Measurements from ENCODE around the gene ORC4. TPM values are rescaled to one million over a fixed set of nuclear protein-coding genes. Genes with fewer than 3 reads are reported as not detected.

ORC4 gene
- total and polyA plus RNA-seq, 2 donors (not counting 3 experiments of a cell fraction or from before 2014, with no cell fraction given), result 25.2 to 27.0 TPM

GRCh38 chr2:148044322-148044721 lies 23.8 kb upstream of the ORC4 start:
- CTCF ChIA-PET, result no interaction called here
- H3K27ac ChIP-seq (ENCODE audit: insufficient read depth, low read depth, low read length), result no peak overlapping the region
- DNase-seq (ENCODE audit: low read depth, low spot score) (no peak), FAIRE-seq (no peak)
- no peaks in the 10 kb centered on the region for H3K36me3 ChIP-seq (ENCODE audit: control insufficient read depth in 2 of 2, extremely low read depth in 1 of 2, insufficient read depth in 2 of 2, low read length in 2 of 2)
- H3K4me3 ChIP-seq (replicated peaks in 1 of 3; ENCODE audit: insufficient read depth in 1 of 3, low read depth in 1 of 3, low read length in 3 of 3), result no peak overlapping the region
- no peak overlapping the region for H3K9ac ChIP-seq (replicated peaks; ENCODE audit: extremely low read depth, insufficient read depth, low read length)
- no peaks in the 10 kb centered on the region for H3K79me2 ChIP-seq (ENCODE audit: control insufficient read depth, insufficient read depth, low read length)
- no peaks in the 10 kb centered on the region for H3K27me3 ChIP-seq (ENCODE audit: control insufficient read depth in 2 of 2, insufficient read depth in 2 of 2, low read length in 2 of 2)
- no peak overlapping the region for H3K4me2 ChIP-seq (ENCODE audit: insufficient read depth, low read length)
- H4K20me1 ChIP-seq (replicated peaks; ENCODE audit: control insufficient read depth, extremely low read depth, insufficient read depth, low read length), result peaks cover 2% of the 10 kb centered on the region
- no peaks in the 10 kb centered on the region for H3K9me1 ChIP-seq (replicated peaks; ENCODE audit: control insufficient read depth, extremely low read depth, insufficient read depth, low read length)
- H2AFZ ChIP-seq (ENCODE audit: low read depth, low read length), result no peak overlapping the region
- intact Hi-C loops (cut with micrococcal nuclease) (no loop called here), dilution Hi-C loops (cut with MboI; ENCODE audit: extremely low pct_ligation_motif_present, low sequenced_read_pairs) (no loop called here)
- no TSS peak for BruUV-seq (replicated peaks)
- H3K4me1 ChIP-seq (ENCODE audit: control insufficient read depth, extremely low read depth, insufficient read depth, low read length), result no peaks in the 10 kb centered on the region
- H3K9me3 ChIP-seq (replicated peaks; ENCODE audit: control insufficient read depth, insufficient read depth, low read length), result no peaks in the 10 kb centered on the region
- TF ChIP-seq GATA2 (IDR thresholded peaks at IDR 0.05; ENCODE audit: insufficient read depth, insufficient read length, low read depth, low read length) (no peak), POLR2AphosphoS5 (IDR thresholded peaks at IDR 0.05; ENCODE audit: insufficient read depth, low read depth, low read length) (no peak), MYC (IDR thresholded peaks at IDR 0.05; ENCODE audit: low read depth, low read length) (no peak), CTCF (IDR thresholded peaks at IDR 0.05; ENCODE audit: extremely low read depth in 1 of 2, insufficient read depth in 1 of 2, low read depth in 1 of 2, low read length in 2 of 2) (no peak), MAX (IDR thresholded peaks at IDR 0.05; ENCODE audit: insufficient read depth, insufficient read length) (no peak), JUN (IDR thresholded peaks at IDR 0.05; ENCODE audit: borderline replicate concordance, insufficient read depth, insufficient read length, low read depth) (no peak), POLR2A (IDR thresholded peaks at IDR 0.05; ENCODE audit: low read depth, low read length) (no peak), EZH2 (IDR thresholded peaks at IDR 0.05; ENCODE audit: borderline replicate concordance, low read depth, low read length, severe bottlenecking) (no peak), FOS (IDR thresholded peaks at IDR 0.05; ENCODE audit: borderline replicate concordance, insufficient read depth, low read length) (no peak)
- POLR2A ChIA-PET, result no interaction called here

Data from endothelial cell of umbilical vein (primary cell).